ENCODE data around the gene CSH2.

DNA sequence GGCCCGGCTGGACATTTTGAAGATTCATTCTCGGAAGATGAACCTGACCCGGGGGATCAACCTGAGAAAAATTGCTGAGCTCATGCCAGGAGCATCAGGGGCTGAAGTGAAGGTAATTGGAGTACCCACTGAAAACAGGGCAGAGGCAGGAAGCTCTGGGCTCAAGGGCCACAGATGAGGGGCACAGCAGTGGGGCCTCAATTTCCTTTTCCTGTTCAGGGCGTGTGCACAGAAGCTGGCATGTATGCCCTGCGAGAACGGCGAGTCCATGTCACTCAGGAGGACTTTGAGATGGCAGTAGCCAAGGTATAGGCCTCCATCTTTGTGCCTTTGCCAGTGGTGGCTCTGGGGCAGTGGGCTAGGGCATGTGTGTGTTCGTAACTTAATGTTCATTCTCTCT is 42.0 kb downstream of the CSH2 start:
- no peak for TF ChIP-seq ZFP3 (CRISPR knock-in tag; IDR thresholded peaks at IDR 0.05)
- TF ChIP-seq, protein P1, sequence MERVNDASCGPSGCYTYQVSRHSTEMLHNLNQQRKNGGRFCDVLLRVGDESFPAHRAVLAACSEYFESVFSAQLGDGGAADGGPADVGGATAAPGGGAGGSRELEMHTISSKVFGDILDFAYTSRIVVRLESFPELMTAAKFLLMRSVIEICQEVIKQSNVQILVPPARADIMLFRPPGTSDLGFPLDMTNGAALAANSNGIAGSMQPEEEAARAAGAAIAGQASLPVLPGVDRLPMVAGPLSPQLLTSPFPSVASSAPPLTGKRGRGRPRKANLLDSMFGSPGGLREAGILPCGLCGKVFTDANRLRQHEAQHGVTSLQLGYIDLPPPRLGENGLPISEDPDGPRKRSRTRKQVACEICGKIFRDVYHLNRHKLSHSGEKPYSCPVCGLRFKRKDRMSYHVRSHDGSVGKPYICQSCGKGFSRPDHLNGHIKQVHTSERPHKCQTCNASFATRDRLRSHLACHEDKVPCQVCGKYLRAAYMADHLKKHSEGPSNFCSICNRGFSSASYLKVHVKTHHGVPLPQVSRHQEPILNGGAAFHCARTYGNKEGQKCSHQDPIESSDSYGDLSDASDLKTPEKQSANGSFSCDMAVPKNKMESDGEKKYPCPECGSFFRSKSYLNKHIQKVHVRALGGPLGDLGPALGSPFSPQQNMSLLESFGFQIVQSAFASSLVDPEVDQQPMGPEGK (CRISPR knock-in tag; IDR thresholded peaks at IDR 0.05; ENCODE audit: borderline replicate concordance): no peak
- TF ChIP-seq, protein P2, sequence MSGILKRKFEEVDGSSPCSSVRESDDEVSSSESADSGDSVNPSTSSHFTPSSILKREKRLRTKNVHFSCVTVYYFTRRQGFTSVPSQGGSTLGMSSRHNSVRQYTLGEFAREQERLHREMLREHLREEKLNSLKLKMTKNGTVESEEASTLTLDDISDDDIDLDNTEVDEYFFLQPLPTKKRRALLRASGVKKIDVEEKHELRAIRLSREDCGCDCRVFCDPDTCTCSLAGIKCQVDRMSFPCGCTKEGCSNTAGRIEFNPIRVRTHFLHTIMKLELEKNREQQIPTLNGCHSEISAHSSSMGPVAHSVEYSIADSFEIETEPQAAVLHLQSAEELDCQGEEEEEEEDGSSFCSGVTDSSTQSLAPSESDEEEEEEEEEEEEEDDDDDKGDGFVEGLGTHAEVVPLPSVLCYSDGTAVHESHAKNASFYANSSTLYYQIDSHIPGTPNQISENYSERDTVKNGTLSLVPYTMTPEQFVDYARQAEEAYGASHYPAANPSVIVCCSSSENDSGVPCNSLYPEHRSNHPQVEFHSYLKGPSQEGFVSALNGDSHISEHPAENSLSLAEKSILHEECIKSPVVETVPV (CRISPR knock-in tag; IDR thresholded peaks at IDR 0.05): no peak
- TF ChIP-seq, protein P3, sequence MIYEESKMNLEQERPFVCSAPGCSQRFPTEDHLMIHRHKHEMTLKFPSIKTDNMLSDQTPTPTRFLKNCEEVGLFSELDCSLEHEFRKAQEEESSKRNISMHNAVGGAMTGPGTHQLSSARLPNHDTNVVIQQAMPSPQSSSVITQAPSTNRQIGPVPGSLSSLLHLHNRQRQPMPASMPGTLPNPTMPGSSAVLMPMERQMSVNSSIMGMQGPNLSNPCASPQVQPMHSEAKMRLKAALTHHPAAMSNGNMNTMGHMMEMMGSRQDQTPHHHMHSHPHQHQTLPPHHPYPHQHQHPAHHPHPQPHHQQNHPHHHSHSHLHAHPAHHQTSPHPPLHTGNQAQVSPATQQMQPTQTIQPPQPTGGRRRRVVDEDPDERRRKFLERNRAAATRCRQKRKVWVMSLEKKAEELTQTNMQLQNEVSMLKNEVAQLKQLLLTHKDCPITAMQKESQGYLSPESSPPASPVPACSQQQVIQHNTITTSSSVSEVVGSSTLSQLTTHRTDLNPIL (CRISPR knock-in tag; IDR thresholded peaks at IDR 0.05; ENCODE audit: low read depth): no peak
- TF ChIP-seq, protein P4, sequence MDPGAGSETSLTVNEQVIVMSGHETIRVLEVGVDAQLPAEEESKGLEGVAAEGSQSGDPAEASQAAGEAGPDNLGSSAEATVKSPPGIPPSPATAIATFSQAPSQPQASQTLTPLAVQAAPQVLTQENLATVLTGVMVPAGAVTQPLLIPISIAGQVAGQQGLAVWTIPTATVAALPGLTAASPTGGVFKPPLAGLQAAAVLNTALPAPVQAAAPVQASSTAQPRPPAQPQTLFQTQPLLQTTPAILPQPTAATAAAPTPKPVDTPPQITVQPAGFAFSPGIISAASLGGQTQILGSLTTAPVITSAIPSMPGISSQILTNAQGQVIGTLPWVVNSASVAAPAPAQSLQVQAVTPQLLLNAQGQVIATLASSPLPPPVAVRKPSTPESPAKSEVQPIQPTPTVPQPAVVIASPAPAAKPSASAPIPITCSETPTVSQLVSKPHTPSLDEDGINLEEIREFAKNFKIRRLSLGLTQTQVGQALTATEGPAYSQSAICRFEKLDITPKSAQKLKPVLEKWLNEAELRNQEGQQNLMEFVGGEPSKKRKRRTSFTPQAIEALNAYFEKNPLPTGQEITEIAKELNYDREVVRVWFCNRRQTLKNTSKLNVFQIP (CRISPR knock-in tag; IDR thresholded peaks at IDR 0.05; ENCODE audit: borderline replicate concordance, low read depth): no peak
- no peak for TF ChIP-seq CSDC2 (CRISPR knock-in tag; IDR thresholded peaks at IDR 0.05)
- TF ChIP-seq PPARA (CRISPR knock-in tag; IDR thresholded peaks at IDR 0.05; ENCODE audit: borderline replicate concordance): no peak
- TF ChIP-seq, protein P5, sequence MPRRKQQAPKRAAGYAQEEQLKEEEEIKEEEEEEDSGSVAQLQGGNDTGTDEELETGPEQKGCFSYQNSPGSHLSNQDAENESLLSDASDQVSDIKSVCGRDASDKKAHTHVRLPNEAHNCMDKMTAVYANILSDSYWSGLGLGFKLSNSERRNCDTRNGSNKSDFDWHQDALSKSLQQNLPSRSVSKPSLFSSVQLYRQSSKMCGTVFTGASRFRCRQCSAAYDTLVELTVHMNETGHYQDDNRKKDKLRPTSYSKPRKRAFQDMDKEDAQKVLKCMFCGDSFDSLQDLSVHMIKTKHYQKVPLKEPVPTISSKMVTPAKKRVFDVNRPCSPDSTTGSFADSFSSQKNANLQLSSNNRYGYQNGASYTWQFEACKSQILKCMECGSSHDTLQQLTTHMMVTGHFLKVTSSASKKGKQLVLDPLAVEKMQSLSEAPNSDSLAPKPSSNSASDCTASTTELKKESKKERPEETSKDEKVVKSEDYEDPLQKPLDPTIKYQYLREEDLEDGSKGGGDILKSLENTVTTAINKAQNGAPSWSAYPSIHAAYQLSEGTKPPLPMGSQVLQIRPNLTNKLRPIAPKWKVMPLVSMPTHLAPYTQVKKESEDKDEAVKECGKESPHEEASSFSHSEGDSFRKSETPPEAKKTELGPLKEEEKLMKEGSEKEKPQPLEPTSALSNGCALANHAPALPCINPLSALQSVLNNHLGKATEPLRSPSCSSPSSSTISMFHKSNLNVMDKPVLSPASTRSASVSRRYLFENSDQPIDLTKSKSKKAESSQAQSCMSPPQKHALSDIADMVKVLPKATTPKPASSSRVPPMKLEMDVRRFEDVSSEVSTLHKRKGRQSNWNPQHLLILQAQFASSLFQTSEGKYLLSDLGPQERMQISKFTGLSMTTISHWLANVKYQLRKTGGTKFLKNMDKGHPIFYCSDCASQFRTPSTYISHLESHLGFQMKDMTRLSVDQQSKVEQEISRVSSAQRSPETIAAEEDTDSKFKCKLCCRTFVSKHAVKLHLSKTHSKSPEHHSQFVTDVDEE (CRISPR knock-in tag; IDR thresholded peaks at IDR 0.05): no peak
- no peak for TF ChIP-seq SNAI2 (CRISPR knock-in tag; IDR thresholded peaks at IDR 0.05)
- TF ChIP-seq ZC3H10 (CRISPR knock-in tag; IDR thresholded peaks at IDR 0.05): no peak
